SHP77 treated with DMSO at 0.1 percent for 48 hours (cell line): Measurements from ENCODE around the gene EIF4E1B.

Source experiments
- DNase-seq: peaks from one replicate; lab custom pipeline; 2025; lab: John Stamatoyannopoulos, UW

EIF4E1B gene

GRCh38 chr5:176691524-176691923 is 61.0 kb downstream of the EIF4E1B start:
- DNase-seq: no peak

- DNase-seq: no peak
Observed at GRCh38 chr5:176692326-176692725, 61.9 kb downstream of the EIF4E1B start.

- DNase-seq: no peak
Observed at GRCh38 chr5:176692839-176693476, 62.5 kb downstream of the EIF4E1B start.

- no peak for DNase-seq
Observed at GRCh38 chr5:176693477-176693851, 63.0 kb downstream of the EIF4E1B start.

GRCh38 chr5:176694146-176694545 is 63.7 kb downstream of the EIF4E1B start:
- DNase-seq: no peak

GRCh38 chr5:176694631-176695030 is 64.2 kb downstream of the EIF4E1B start:
- DNase-seq: no peak

GRCh38 chr5:176695073-176695472 is 64.6 kb downstream of the EIF4E1B start:
- DNase-seq: no peak
